Dermis blood vessel endothelial cell (primary cell): Measurements from ENCODE around the gene CLTB. TPM values are rescaled to one million over a fixed set of nuclear protein-coding genes. Genes with fewer than 3 reads are reported as not detected.
A peak's percentile ranks its signal among the peaks of the same experiment; 100 is the strongest.

Source experiments
- DNase-seq: peaks from one replicate; pipeline ENCODE4 v3.0.0; 2010
- total RNA-seq: library from RNA; depleted of rRNA; stranded (reverse); fragments of >200 nt; gene quantifications from 2 replicates; pipeline ENCODE4 v1.2.3, GENCODE V29; 2014

Gene CLTB
- total RNA-seq, 1 donor from 2014 or later = 163 TPM

- DNase-seq = no peak
These were observed 14.8 kb downstream of the CLTB start for GRCh38 chr5:176401281-176402205.

GRCh38 chr5:176400382-176401156 is 15.8 kb downstream of the CLTB start:
- no peak for DNase-seq

DNA sequence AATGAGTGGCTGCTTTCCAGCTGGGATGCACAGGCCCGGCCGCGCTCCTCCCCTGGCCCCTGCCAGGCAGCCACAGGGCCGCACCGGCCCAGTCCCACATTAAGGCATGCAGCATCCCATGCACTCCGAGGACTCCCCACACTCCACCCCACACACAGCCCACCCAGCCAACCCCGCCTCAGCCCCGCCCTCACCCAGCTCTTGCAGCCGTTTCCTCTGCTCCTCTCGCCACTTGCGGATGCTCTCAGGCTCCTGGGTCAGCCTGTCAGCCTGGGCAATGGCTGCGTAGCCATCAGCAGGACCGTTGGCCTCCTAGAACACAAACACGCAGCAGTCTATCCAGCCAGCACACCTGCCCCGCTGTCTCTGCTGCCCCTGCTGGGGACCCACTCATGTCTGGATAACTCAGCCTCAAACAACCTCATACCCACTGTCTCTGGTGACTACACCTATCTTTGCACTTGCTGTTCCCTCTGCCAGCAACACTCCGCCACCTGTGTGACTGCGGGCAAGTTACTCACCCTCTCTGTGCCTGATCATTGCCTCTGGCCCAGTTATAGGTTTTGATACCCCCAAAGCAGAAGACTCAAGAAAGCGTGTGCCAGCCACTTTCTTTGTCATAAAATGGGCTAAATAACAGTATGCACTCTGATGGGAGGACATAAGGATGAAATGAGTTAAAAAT is 18.5 kb downstream of the CLTB start:
- no peak for DNase-seq

GRCh38 chr5:176396330-176396729 is 20.0 kb downstream of the CLTB start:
- no peak for DNase-seq

GRCh38 chr5:176394881-176395675 is 21.3 kb downstream of the CLTB start:
- DNase-seq = no peak

- no peak for DNase-seq
These were observed 22.2 kb downstream of the CLTB start for GRCh38 chr5:176394096-176394495.

DNA sequence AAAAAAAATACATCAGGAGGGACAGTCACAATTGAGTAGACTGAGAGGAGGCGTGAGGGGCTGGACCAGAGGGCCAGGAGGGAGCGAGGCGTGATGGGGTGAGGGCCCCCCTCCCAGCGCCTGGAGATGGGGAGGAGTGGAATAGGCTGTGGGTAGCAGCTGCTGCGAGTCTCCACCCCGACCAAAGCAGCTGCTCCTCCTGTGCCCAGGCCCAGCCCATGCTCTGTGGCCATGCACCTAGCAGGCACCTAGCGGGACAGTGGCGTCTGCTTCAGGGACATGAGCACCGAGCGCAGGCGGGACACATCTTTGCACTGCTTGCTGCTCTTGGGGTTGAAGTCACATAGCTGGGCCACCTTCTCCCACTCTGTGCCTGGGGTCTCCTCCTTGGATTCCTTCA is 23.8 kb downstream of the CLTB start:
- DNase-seq = no peak

GRCh38 chr5:176391999-176392398 is 24.3 kb downstream of the CLTB start:
- no peak for DNase-seq

GRCh38 chr5:176391479-176391878 is 24.9 kb downstream of the CLTB start:
- no peak for DNase-seq

- DNase-seq = no peak
These were observed 26.9 kb downstream of the CLTB start for GRCh38 chr5:176389135-176390123.

GRCh38 chr5:176388444-176389134 is 27.8 kb downstream of the CLTB start, which contains the start of the genes HIGD2A and NOP16:
HIGD2A (plus strand) TSS chr5:176388751; CDS start chr5:176388820, 69 bp downstream.
NOP16 (minus strand) TSS chr5:176388598; CDS start chr5:176388539, 59 bp downstream.
- DNase-seq = peak; percentile 99

- peak; percentile 41 for DNase-seq
These were observed 28.3 kb downstream of the CLTB start for GRCh38 chr5:176388003-176388443.

GRCh38 chr5:176387384-176387925 is 28.9 kb downstream of the CLTB start:
- peak; percentile 15 for DNase-seq

DNA sequence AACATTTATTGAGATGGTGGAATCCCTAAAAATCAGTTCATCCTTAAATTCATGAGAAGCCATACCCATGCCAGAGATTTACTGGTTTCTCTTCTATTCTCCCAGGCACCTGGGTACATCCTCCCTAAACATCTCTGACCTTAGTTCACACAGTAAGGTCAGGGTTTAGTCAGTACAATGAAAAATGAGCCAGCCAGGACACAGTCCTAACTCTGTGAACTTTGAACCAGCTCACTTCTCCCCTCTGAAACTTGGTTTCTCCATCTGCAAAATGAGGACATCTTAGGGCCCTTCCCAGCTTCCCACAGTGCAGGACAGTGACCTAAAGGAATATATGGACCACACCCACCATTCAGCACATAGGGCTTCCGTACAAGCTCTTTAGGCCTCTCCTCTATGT is 29.8 kb downstream of the CLTB start:
- DNase-seq = no peak

- no peak for DNase-seq
These were observed 31.3 kb downstream of the CLTB start for GRCh38 chr5:176384991-176385390.

DNA sequence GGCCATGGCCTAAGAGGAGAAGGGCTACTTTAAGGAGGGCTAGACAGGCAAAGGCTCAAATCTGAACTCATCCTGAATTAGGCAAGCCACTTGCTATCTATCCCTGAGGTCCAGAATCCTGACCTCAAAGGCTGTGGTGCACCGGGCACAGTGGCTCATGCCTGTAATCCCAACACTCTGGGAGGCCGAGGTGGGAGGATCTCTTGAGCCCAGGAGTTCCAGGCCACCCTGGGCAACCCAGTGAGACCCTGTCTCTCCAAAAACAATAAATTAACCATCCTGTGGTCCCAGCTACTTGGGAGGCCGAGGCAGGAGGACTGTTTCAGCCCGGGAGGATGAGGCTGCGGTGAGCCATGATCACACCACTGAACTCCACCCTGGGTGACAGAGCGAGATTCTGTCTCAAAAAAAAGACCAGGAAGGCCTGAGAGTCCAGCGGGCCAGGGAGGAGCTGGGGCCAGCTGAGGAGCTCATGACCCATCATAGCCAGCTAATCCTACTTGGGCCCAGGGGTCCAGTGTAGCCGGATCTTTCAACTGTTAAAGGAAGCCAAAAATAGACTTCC is 31.9 kb downstream of the CLTB start:
- no peak for DNase-seq

DNA sequence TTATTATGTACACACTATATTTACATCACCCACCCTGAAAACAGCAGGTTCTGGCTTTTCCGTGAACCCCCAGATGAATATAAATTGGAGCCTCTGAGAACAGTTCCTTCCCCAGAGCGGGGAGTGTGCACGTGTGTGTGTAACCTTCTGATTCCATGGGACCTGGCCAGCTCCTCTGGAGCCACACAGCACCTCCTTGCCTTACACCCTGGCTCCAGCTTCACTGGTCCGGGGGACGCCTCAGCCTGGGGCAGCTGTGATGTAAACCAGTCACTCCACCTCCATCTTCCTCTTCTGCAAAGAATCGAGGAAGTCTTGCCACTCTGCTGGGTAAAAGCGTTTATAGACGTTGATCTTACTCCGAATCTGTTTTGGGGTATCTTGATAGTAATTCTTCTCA is 32.4 kb downstream of the CLTB start:
- DNase-seq = no peak

GRCh38 chr5:176383248-176383905 is 33.0 kb downstream of the CLTB start:
- no peak for DNase-seq

GRCh38 chr5:176382721-176383120 is 33.6 kb downstream of the CLTB start:
- DNase-seq = no peak
